DND-41 (cell line): ENCODE measurements around the gene TCF7L2.

Source experiments
- CTCF ChIP-seq: IDR thresholded peaks from 2 replicates; pipeline ENCODE4 v1.5.1; 2012; ENCODE audit warnings: borderline replicate concordance, low read length, moderate library complexity, mild to moderate bottlenecking; ENCODE audit not compliant: poor library complexity, severe bottlenecking; ENCODE audit errors: extremely low read depth
- EZH2 ChIP-seq: IDR thresholded peaks from 3 replicates; pipeline ENCODE4 v1.6.1; 2012; ENCODE audit warnings: borderline replicate concordance, low read depth, mild to moderate bottlenecking, moderate library complexity, low read length, inconsistent platforms; ENCODE audit not compliant: severe bottlenecking

GRCh38 chr10:112988839-112989406 is 38.9 kb downstream of the TCF7L2 start:
- TF ChIP-seq CTCF, result no peak
- TF ChIP-seq EZH2, result no peak
